Ishikawa (cell line): Measurements from ENCODE around the gene TINAGL1.
A peak's percentile ranks its signal among the peaks of the same experiment; 100 is the strongest.

Experiments
- CEBPB ChIP-seq: IDR thresholded peaks from 2 replicates; pipeline ENCODE4 v1.6.1; 2012
- CREB1 ChIP-seq: IDR thresholded peaks from 2 replicates; pipeline ENCODE4 v1.6.1; 2012; ENCODE audit warnings: low read depth
- EGR1 ChIP-seq: IDR thresholded peaks from 2 replicates; pipeline ENCODE4 v1.6.1; 2012
- EP300 ChIP-seq: IDR thresholded peaks from 2 replicates; pipeline ENCODE4 v1.6.1; 2012; ENCODE audit warnings: borderline replicate concordance
- FOXM1 ChIP-seq: IDR thresholded peaks from 2 replicates; pipeline ENCODE4 v1.6.1; 2012; ENCODE audit warnings: low read depth, borderline replicate concordance
- MAX ChIP-seq: IDR thresholded peaks from 2 replicates; pipeline ENCODE4 v1.6.1; 2012
- NFIC ChIP-seq: IDR thresholded peaks from 2 replicates; pipeline ENCODE4 v1.6.1; 2012
- RAD21 ChIP-seq: IDR thresholded peaks from 2 replicates; pipeline ENCODE4 v1.6.1; 2012; ENCODE audit warnings: low read depth
- REST ChIP-seq: IDR thresholded peaks from 2 replicates; pipeline ENCODE4 v1.6.1; 2012; ENCODE audit warnings: low read depth, mild to moderate bottlenecking
- TAF1 ChIP-seq: IDR thresholded peaks from 2 replicates; pipeline ENCODE4 v1.6.1; 2012; ENCODE audit warnings: low read depth, mild to moderate bottlenecking
- TCF12 ChIP-seq: IDR thresholded peaks from 2 replicates; pipeline ENCODE4 v1.6.1; 2012; ENCODE audit warnings: low read depth
- TEAD4 ChIP-seq: IDR thresholded peaks from 2 replicates; pipeline ENCODE4 v1.6.1; 2012
- USF1 ChIP-seq: IDR thresholded peaks from 2 replicates; pipeline ENCODE4 v1.6.1; 2012
- YY1 ChIP-seq: IDR thresholded peaks from 2 replicates; pipeline ENCODE4 v1.6.1; 2012; ENCODE audit warnings: low read depth
- ZBTB7A ChIP-seq: IDR thresholded peaks from 2 replicates; pipeline ENCODE4 v1.6.1; 2012; ENCODE audit warnings: low read depth

Gene TINAGL1

GRCh38 chr1:31586376-31587327 is 10.3 kb downstream of the TINAGL1 start:
- no peak for TF ChIP-seq EGR1
- no peak for TF ChIP-seq CEBPB
- no peak for TF ChIP-seq CREB1
- TF ChIP-seq YY1: no peak
- TF ChIP-seq TEAD4: no peak
- TF ChIP-seq RAD21: no peak
- no peak for TF ChIP-seq USF1
- no peak for TF ChIP-seq FOXM1
- TF ChIP-seq TAF1: no peak
- no peak for TF ChIP-seq ZBTB7A

- TF ChIP-seq YY1 (no peak), USF1 (no peak), EP300 (peak; percentile 76; the same call in 1 of the 2 replicates), TCF12 (peak; percentile 66), RAD21 (peak; percentile 36; the same call in 1 of the 2 replicates), ZBTB7A (no peak), TEAD4 (no peak), MAX (no peak; the same call in 1 of the 2 replicates), CEBPB (no peak), NFIC (peak; percentile 83)
Observed at GRCh38 chr1:31587720-31588423, 11.6 kb downstream of the TINAGL1 start.

- TF ChIP-seq TEAD4 (0 out of 2 replicates have a peak, but pooled peaks have one; percentile 3), EP300 (peak; percentile 15; the same call in 1 of the 2 replicates), CREB1 (no peak)
Observed at GRCh38 chr1:31588751-31589515, 12.6 kb downstream of the TINAGL1 start.

GRCh38 chr1:31591425-31592093 is 15.2 kb downstream of the TINAGL1 start:
- TF ChIP-seq ZBTB7A (no peak), RAD21 (no peak), TEAD4 (peak; percentile 72), FOXM1 (0 out of 2 replicates have a peak, but pooled peaks have one; percentile 48), REST (no peak), MAX (peak; percentile 62; the same call in 1 of the 2 replicates), TCF12 (peak; percentile 81), YY1 (peak; percentile 44; the same call in 1 of the 2 replicates), TAF1 (no peak), USF1 (no peak), CEBPB (no peak), NFIC (peak; percentile 91), EP300 (peak; percentile 79; the same call in 1 of the 2 replicates), CREB1 (no peak)

- TF ChIP-seq FOXM1 (no peak), REST (no peak), YY1 (no peak), RAD21 (no peak), USF1 (peak; percentile 77), TCF12 (no peak)
Observed at GRCh38 chr1:31592132-31592531, 15.8 kb downstream of the TINAGL1 start.
